A673 (cell line): ENCODE measurements around the gene ELL2. TPM values are rescaled to one million over a fixed set of nuclear protein-coding genes. Genes with fewer than 3 reads are reported as not detected.

Experiments used
- BruUV-seq: library from RNA; stranded (reverse); fragments of 400-500 nt; replicated peaks from 2 replicates; lab custom pipeline; 2021; lab: Mats Ljungman, UMichigan
- CTCF ChIA-PET: fragments of 300-600 bp; sonication (Branson Sonifier 250); formaldehyde crosslinking; loops from one replicate; lab custom pipeline; 2022; ENCODE audit warnings: antibody characterized with exemption; lab: Charles Lee
- POLR2A ChIA-PET: fragments of 300-600 bp; sonication (Branson Sonifier 250); formaldehyde crosslinking; loops from one replicate; lab custom pipeline; 2022; ENCODE audit warnings: antibody characterized with exemption; ENCODE audit not compliant: low non-redundant PET; lab: Charles Lee
- DNase-seq: peaks from one replicate; pipeline ENCODE4 v3.0.0-alpha.2; 2015; ENCODE audit warnings: low spot score
- H3K27ac ChIP-seq: fragments of 200-600 bp; sonication (generic); 2 replicates; pipeline ENCODE4 v1.5.1; 2016; ENCODE audit warnings: mixed run types, low read depth, mild to moderate bottlenecking, mixed read lengths, antibody characterized with exemption, low read length; ENCODE audit not compliant: poor library complexity, severe bottlenecking
- H3K27me3 ChIP-seq: fragments of 200-600 bp; sonication (generic); replicated peaks from 2 replicates; pipeline ENCODE4 v1.6.1; 2017; ENCODE audit warnings: mixed run types, low read depth, mild to moderate bottlenecking, mixed read lengths, antibody characterized with exemption, low read length; ENCODE audit not compliant: insufficient read depth, poor library complexity
- H3K36me3 ChIP-seq: fragments of 200-600 bp; sonication (generic); 2 replicates; pipeline ENCODE4 v1.6.1; 2016; ENCODE audit warnings: mixed run types, mild to moderate bottlenecking, mixed read lengths, antibody characterized with exemption, low read length; ENCODE audit not compliant: insufficient read depth, poor library complexity, severe bottlenecking
- H3K4me1 ChIP-seq: fragments of 200-600 bp; sonication (generic); 2 replicates; pipeline ENCODE4 v1.6.1; 2017; ENCODE audit warnings: mixed run types, mild to moderate bottlenecking, mixed read lengths, antibody characterized with exemption, low read length; ENCODE audit not compliant: insufficient read depth, poor library complexity, severe bottlenecking
- H3K4me3 ChIP-seq: fragments of 200-600 bp; sonication (generic); 2 replicates; pipeline ENCODE4 v1.5.1; 2016; ENCODE audit warnings: low read depth, mixed run types, mild to moderate bottlenecking, mixed read lengths, low read length; ENCODE audit not compliant: poor library complexity, severe bottlenecking
- H3K9me3 ChIP-seq: fragments of 200-600 bp; sonication (generic); 2 replicates; pipeline ENCODE4 v1.6.1; 2016; ENCODE audit warnings: mixed run types, low read depth, mild to moderate bottlenecking, mixed read lengths, antibody characterized with exemption, low read length; ENCODE audit not compliant: poor library complexity, severe bottlenecking
- CTCF ChIP-seq: fragments of 300-800, 200-600 bp; sonication (generic); conservative IDR thresholded peaks from 2 replicates; pipeline ENCODE4 v1.5.1; 2017; ENCODE audit warnings: low read depth, mild to moderate bottlenecking, antibody characterized with exemption, low read length, moderate library complexity, mixed read lengths
- EZH2 ChIP-seq: fragments of 200-600 bp; sonication (generic); IDR thresholded peaks from 2 replicates; pipeline ENCODE4 v1.6.1; 2017; ENCODE audit warnings: borderline replicate concordance, low read depth, mild to moderate bottlenecking, mixed read lengths, antibody characterized with exemption, low read length; ENCODE audit not compliant: poor library complexity, severe bottlenecking
- intact Hi-C: fragments of 100-400 bp; cut with micrococcal nuclease; formaldehyde crosslinking; loops from one replicate; pipeline ENCODE4 v1.10.0; 2022; ENCODE audit not compliant: unreplicated experiment
- total RNA-seq: library from RNA; stranded (reverse); gene quantifications from 2 replicates; pipeline ENCODE4 v1.2.3, GENCODE V29; 2021

ELL2 gene
- total RNA-seq, 1 experiment from 2014 or later: 12.0 TPM

GRCh38 chr5:95846554-95847260 lies 114.9 kb downstream of the ELL2 start:
- no peaks in the 10 kb centered on the region for H3K36me3 ChIP-seq
- peak; percentile 78 for DNase-seq
- BruUV-seq: no TSS peak
- H3K4me1 ChIP-seq: no peaks in the 10 kb centered on the region
- no peak overlapping the region for H3K27ac ChIP-seq
- no peaks in the 10 kb centered on the region for H3K9me3 ChIP-seq
- CTCF ChIA-PET: interaction anchor here (3.7 kb wide), 1 partner anchor 66 kb away, joined by 24 read pairs; no protein-coding TSS in a partner anchor
- H3K27me3 ChIP-seq: no peaks in the 10 kb centered on the region
- POLR2A ChIA-PET: no interaction called here
- intact Hi-C loops: loop anchor here (1.0 to 10.0 kb wide), 4 partner anchors 65 to 292 kb away; partner anchors contain the start of genes ARSK and SKIC3
- TF ChIP-seq EZH2 (no peak), CTCF (peak; percentile 92)
- no peak overlapping the region for H3K4me3 ChIP-seq

- ChIA-PET POLR2A (no interaction called here), CTCF (no interaction called here)
- intact Hi-C loops: loop anchor here (5.0 to 10.0 kb wide), 2 partner anchors 183 to 291 kb away; partner anchors contain the start of genes ARSK and SKIC3
- Histone ChIP-seq H3K4me3 (no peak overlapping the region), H3K4me1 (no peaks in the 10 kb centered on the region), H3K36me3 (no peaks in the 10 kb centered on the region), H3K27ac (no peak overlapping the region), H3K9me3 (no peaks in the 10 kb centered on the region), H3K27me3 (no peaks in the 10 kb centered on the region)
- BruUV-seq: no TSS peak
- DNase-seq: peak; percentile 51
- TF ChIP-seq CTCF: no peak
- TF ChIP-seq EZH2: no peak
Measured at GRCh38 chr5:95845391-95845790, 116.3 kb downstream of the ELL2 start.

GRCh38 chr5:95843733-95844223 lies 117.9 kb downstream of the ELL2 start:
- no TSS peak for BruUV-seq
- Histone ChIP-seq H3K27me3 (no peaks in the 10 kb centered on the region), H3K4me3 (no peak overlapping the region), H3K36me3 (no peaks in the 10 kb centered on the region), H3K4me1 (no peaks in the 10 kb centered on the region), H3K27ac (no peak overlapping the region), H3K9me3 (no peaks in the 10 kb centered on the region)
- ChIA-PET CTCF (interaction anchor here (0.6 to 1.7 kb wide), 4 partner anchors 9 to 63 kb away, joined by 3 to 11 read pairs (median 4); partner anchors contain the start of gene GLRX), POLR2A (interaction anchor here (0.5 kb wide), 1 partner anchor 62 kb away, joined by 5 read pairs; no protein-coding TSS in a partner anchor)
- intact Hi-C loops: loop anchor here (10.0 kb wide), 1 partner anchor 289 kb away; the partner anchor contains the start of genes ARSK and SKIC3
- no peak for DNase-seq
- TF ChIP-seq CTCF: no peak
- TF ChIP-seq EZH2: no peak
